IMR-90 (cell line): ENCODE data around the gene ENOX2.

Experiments
- BHLHE40 ChIP-seq: fragments of 150-350 bp; IDR thresholded peaks from 2 replicates; pipeline ENCODE4 v1.6.1; 2016; ENCODE audit warnings: mild to moderate bottlenecking, low read depth, low read length
- POLR2A ChIP-seq: IDR thresholded peaks from 2 replicates; pipeline ENCODE4 v1.6.1; 2012; ENCODE audit warnings: mild to moderate bottlenecking, low read depth, low read length

GRCh38 chrX:130715299-130715698 is 187.7 kb downstream of the ENOX2 start:
- TF ChIP-seq POLR2A (no peak), BHLHE40 (no peak)
